HL-60 (cell line): ENCODE data around the gene RNF169.

ENCODE experiments used
- DNase-seq, 2 experiments: peaks; one replicate each; pipeline ENCODE4 v3.0.0-alpha.2; 2010 to 2020; ENCODE audit warnings: low read depth in 1 of 2, low spot score in 1 of 2
- H3K27ac ChIP-seq: fragments of 250-450 bp; sonication (Bioruptor Pico); replicated peaks from 2 replicates; pipeline ENCODE4 v1.5.1; 2020; ENCODE audit warnings: mild to moderate bottlenecking, moderate library complexity
- H3K27me3 ChIP-seq: fragments of 250-450 bp; sonication (Bioruptor Pico); 2 replicates; pipeline ENCODE4 v1.5.1; 2021; ENCODE audit warnings: mild to moderate bottlenecking, moderate library complexity; ENCODE audit not compliant: insufficient read depth, poor library complexity, severe bottlenecking
- H3K4me3 ChIP-seq: replicated peaks from 2 replicates; pipeline ENCODE4 v1.5.1; 2011; ENCODE audit warnings: mild to moderate bottlenecking, control low read depth, low read length; ENCODE audit not compliant: insufficient read depth
- GABPA ChIP-seq: IDR thresholded peaks from 2 replicates; pipeline ENCODE4 v1.6.1; 2012; ENCODE audit warnings: low read depth
- POLR2AphosphoS5 ChIP-seq: IDR thresholded peaks from 2 replicates; pipeline ENCODE4 v1.6.1; 2012; ENCODE audit warnings: low read depth
- SPI1 ChIP-seq: IDR thresholded peaks from 2 replicates; pipeline ENCODE4 v1.6.1; 2012; ENCODE audit warnings: low read depth, mild to moderate bottlenecking, borderline replicate concordance
- TF ChIP-seq, protein P1 (sequence below): IDR thresholded peaks from 2 replicates; pipeline ENCODE4 v1.6.1; 2012; ENCODE audit warnings: low read depth; ENCODE audit not compliant: insufficient replicate concordance
- TF ChIP-seq, protein P2 (sequence below): IDR thresholded peaks from one replicate; pipeline ENCODE4 v1.5.1; 2011; ENCODE audit warnings: low read length, control low read depth, inconsistent platforms; ENCODE audit not compliant: insufficient read depth

The RNF169 gene

DNA sequence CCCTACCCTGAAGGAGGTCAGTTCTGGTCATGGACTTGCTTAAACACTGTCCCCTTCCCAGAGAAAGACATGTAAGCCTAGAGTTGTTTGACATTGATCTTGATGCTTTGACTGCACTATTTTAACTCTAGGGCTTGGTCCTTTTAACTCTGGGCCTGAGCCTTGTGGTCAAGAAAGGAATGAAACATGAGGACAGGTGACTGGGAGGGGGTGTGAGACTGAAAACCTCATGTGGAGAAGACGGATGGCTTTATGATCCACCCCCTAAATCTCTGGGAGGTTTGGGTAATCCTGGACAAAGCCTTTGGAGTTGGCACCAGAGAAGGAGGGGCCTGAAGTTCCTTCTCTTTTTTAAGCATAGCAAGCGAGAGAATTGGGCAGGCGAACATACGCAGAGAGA lies 35.0 kb upstream of the RNF169 start:
- Histone ChIP-seq H3K27ac (no peak overlapping the region), H3K4me3 (no peak overlapping the region), H3K27me3 (no peaks in the 10 kb centered on the region)
- no peak for DNase-seq
- no peak for TF ChIP-seq POLR2AphosphoS5
- TF ChIP-seq SPI1: no peak
- TF ChIP-seq, protein P1, sequence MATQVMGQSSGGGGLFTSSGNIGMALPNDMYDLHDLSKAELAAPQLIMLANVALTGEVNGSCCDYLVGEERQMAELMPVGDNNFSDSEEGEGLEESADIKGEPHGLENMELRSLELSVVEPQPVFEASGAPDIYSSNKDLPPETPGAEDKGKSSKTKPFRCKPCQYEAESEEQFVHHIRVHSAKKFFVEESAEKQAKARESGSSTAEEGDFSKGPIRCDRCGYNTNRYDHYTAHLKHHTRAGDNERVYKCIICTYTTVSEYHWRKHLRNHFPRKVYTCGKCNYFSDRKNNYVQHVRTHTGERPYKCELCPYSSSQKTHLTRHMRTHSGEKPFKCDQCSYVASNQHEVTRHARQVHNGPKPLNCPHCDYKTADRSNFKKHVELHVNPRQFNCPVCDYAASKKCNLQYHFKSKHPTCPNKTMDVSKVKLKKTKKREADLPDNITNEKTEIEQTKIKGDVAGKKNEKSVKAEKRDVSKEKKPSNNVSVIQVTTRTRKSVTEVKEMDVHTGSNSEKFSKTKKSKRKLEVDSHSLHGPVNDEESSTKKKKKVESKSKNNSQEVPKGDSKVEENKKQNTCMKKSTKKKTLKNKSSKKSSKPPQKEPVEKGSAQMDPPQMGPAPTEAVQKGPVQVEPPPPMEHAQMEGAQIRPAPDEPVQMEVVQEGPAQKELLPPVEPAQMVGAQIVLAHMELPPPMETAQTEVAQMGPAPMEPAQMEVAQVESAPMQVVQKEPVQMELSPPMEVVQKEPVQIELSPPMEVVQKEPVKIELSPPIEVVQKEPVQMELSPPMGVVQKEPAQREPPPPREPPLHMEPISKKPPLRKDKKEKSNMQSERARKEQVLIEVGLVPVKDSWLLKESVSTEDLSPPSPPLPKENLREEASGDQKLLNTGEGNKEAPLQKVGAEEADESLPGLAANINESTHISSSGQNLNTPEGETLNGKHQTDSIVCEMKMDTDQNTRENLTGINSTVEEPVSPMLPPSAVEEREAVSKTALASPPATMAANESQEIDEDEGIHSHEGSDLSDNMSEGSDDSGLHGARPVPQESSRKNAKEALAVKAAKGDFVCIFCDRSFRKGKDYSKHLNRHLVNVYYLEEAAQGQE: no peak
- TF ChIP-seq, protein P2, sequence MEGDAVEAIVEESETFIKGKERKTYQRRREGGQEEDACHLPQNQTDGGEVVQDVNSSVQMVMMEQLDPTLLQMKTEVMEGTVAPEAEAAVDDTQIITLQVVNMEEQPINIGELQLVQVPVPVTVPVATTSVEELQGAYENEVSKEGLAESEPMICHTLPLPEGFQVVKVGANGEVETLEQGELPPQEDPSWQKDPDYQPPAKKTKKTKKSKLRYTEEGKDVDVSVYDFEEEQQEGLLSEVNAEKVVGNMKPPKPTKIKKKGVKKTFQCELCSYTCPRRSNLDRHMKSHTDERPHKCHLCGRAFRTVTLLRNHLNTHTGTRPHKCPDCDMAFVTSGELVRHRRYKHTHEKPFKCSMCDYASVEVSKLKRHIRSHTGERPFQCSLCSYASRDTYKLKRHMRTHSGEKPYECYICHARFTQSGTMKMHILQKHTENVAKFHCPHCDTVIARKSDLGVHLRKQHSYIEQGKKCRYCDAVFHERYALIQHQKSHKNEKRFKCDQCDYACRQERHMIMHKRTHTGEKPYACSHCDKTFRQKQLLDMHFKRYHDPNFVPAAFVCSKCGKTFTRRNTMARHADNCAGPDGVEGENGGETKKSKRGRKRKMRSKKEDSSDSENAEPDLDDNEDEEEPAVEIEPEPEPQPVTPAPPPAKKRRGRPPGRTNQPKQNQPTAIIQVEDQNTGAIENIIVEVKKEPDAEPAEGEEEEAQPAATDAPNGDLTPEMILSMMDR: no peak
- no peak for TF ChIP-seq GABPA

DNA sequence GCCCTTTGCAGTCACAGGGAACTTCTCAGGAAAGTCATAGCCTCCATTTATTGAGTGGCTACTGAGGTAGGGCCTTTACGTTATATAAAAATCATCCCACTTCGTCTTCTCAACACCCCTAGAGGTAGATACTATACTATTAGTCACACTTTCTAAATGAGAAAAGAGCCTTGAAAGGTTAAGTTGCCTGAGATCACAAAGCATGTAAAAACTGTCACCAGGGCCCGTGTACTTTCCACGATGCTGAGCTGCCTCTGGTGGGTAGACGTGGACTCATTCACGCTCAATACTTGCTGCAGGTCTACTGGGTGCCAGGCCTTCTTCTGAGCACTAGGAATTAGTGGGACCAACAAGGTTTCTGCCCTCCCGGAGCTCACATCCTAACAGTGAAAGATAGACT lies 33.7 kb upstream of the RNF169 start:
- TF ChIP-seq GABPA (no peak), POLR2AphosphoS5 (no peak)
- TF ChIP-seq, protein P1: no peak
- Histone ChIP-seq H3K4me3 (no peak overlapping the region), H3K27ac (no peak overlapping the region), H3K27me3 (no peaks in the 10 kb centered on the region)
- no peak for DNase-seq

DNA sequence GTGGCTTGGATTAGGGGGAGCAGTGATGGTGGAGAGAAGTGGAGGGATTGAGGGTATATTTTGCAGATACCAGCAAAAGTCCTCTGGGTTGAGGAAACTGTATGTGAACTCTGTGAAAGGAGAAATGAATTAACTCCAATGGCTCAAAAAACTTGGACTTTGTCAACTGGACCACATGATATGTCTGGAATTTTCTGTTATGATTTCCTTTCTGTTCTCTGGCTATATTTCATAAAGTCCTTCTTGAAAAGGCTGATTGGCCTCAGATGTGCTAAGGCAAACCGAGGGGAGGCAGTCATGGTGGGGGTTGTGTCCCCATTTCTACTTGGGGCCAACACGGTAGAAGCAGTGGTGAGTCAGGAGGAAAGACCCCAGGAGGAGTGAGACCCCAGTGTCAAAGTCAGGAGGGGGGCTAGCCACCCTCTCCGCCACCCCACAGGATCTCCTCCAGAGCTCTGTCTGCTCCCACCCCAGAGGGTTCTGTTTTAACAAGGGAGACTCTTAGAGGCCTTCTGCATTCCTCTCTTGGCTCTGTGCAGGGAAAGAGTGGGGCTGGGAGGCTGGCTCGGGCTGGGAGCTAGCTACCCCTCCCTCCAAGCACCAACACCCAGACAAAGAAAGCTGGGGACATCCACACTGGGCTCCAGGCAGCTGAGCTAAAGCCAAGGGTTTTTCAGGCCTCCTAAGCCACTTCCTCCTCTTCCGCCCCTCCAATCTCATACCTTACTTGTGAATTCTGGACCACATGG lies 31.3 kb upstream of the RNF169 start:
- TF ChIP-seq GABPA (no peak), SPI1 (no peak), POLR2AphosphoS5 (no peak)
- TF ChIP-seq, protein P2: no peak
- TF ChIP-seq, protein P1: no peak
- no peaks in the 10 kb centered on the region for H3K27me3 ChIP-seq
- H3K4me3 ChIP-seq: no peak overlapping the region
- no peak overlapping the region for H3K27ac ChIP-seq
- no peak for DNase-seq
